Measurements from ENCODE around the gene HOMER2. TPM values are rescaled to one million over a fixed set of nuclear protein-coding genes. Genes with fewer than 3 reads are reported as not detected.

HOMER2 gene
- total and polyA plus RNA-seq, 4 donors = 4.3 to 62.0 (median 23.6) TPM

DNA sequence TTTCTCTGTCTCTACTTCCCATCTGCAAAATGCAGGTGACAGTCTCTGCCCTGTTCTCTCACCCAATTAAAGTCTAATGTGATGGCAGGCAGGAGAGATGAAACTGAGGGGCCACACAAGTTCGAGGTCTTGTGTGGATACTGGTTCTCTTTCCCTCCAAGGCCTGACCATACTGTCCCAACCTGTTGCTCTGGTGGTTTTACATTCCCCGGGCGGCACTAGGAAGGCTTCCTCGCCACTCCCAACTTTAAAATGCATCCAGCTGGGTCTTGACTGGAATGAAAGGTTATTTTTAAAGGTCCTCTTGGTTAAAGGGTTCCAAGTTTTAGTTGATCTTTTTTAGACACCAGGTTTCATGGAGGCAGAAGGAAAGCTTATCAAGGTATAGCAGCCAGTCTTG is 105.9 kb downstream of the HOMER2 start:
- no peak overlapping the region for H3K27ac ChIP-seq (ENCODE audit: low read depth in 1 of 2, low read length in 2 of 2)
- no peak overlapping the region for H3K4me3 ChIP-seq (ENCODE audit: low read depth in 1 of 3, low read length in 3 of 3)
- H3K36me3 ChIP-seq (ENCODE audit: control insufficient read depth in 4 of 4, insufficient read depth in 3 of 4, low read depth in 1 of 4, low read length in 3 of 4) = peaks cover 0 to 27% (median 13%) of the 10 kb centered on the region in 4 donors
- 92% methylated on average over 4 of the region's 4 CpGs for WGBS
- no peak for DNase-seq (ENCODE audit: low spot score)
- peaks cover 3 to 20% (median 15%) of the 10 kb centered on the region in 4 donors for H3K4me1 ChIP-seq (ENCODE audit: control insufficient read depth in 4 of 4, insufficient read depth in 4 of 4, low read length in 3 of 4)
- no peaks in the 10 kb centered on the region for H3K27me3 ChIP-seq (ENCODE audit: control insufficient read depth in 4 of 4, insufficient read depth in 4 of 4, low read length in 3 of 4)
- no peak for TF ChIP-seq RAD21 (IDR thresholded peaks at IDR 0.05)
- TF ChIP-seq, protein P1, sequence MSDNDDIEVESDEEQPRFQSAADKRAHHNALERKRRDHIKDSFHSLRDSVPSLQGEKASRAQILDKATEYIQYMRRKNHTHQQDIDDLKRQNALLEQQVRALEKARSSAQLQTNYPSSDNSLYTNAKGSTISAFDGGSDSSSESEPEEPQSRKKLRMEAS (IDR thresholded peaks at IDR 0.05) = no peak
- TF ChIP-seq, protein P2, sequence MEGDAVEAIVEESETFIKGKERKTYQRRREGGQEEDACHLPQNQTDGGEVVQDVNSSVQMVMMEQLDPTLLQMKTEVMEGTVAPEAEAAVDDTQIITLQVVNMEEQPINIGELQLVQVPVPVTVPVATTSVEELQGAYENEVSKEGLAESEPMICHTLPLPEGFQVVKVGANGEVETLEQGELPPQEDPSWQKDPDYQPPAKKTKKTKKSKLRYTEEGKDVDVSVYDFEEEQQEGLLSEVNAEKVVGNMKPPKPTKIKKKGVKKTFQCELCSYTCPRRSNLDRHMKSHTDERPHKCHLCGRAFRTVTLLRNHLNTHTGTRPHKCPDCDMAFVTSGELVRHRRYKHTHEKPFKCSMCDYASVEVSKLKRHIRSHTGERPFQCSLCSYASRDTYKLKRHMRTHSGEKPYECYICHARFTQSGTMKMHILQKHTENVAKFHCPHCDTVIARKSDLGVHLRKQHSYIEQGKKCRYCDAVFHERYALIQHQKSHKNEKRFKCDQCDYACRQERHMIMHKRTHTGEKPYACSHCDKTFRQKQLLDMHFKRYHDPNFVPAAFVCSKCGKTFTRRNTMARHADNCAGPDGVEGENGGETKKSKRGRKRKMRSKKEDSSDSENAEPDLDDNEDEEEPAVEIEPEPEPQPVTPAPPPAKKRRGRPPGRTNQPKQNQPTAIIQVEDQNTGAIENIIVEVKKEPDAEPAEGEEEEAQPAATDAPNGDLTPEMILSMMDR (IDR thresholded peaks at IDR 0.05; ENCODE audit: low read depth, low read length, missing input control) = no peak
- TF ChIP-seq, protein P3, sequence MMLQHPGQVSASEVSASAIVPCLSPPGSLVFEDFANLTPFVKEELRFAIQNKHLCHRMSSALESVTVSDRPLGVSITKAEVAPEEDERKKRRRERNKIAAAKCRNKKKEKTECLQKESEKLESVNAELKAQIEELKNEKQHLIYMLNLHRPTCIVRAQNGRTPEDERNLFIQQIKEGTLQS (IDR thresholded peaks at IDR 0.05) = no peak
- TF ChIP-seq NR2F2 (IDR thresholded peaks at IDR 0.05) = no peak
- TF ChIP-seq SP1 (IDR thresholded peaks at IDR 0.05) = no peak
- no peak for TF ChIP-seq FOXA2 (IDR thresholded peaks at IDR 0.05)
- TF ChIP-seq, protein P4, sequence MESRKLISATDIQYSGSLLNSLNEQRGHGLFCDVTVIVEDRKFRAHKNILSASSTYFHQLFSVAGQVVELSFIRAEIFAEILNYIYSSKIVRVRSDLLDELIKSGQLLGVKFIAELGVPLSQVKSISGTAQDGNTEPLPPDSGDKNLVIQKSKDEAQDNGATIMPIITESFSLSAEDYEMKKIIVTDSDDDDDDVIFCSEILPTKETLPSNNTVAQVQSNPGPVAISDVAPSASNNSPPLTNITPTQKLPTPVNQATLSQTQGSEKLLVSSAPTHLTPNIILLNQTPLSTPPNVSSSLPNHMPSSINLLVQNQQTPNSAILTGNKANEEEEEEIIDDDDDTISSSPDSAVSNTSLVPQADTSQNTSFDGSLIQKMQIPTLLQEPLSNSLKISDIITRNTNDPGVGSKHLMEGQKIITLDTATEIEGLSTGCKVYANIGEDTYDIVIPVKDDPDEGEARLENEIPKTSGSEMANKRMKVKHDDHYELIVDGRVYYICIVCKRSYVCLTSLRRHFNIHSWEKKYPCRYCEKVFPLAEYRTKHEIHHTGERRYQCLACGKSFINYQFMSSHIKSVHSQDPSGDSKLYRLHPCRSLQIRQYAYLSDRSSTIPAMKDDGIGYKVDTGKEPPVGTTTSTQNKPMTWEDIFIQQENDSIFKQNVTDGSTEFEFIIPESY (IDR thresholded peaks at IDR 0.05) = no peak
- no peak for TF ChIP-seq JUND (IDR thresholded peaks at IDR 0.05)
- TF ChIP-seq REST (IDR thresholded peaks at IDR 0.05) = no peak
- TF ChIP-seq HNF4G (IDR thresholded peaks at IDR 0.05) = no peak
- no peak for TF ChIP-seq EGR1 (IDR thresholded peaks at IDR 0.05; ENCODE audit: low read depth in 2 of 2)
- TF ChIP-seq RXRA (IDR thresholded peaks at IDR 0.05) = no peak
- no peak for TF ChIP-seq YY1 (IDR thresholded peaks at IDR 0.05)
- no peak overlapping the region for H3K9ac ChIP-seq (ENCODE audit: low read depth in 1 of 2, low read length in 2 of 2)
- no peaks in the 10 kb centered on the region for H3K9me3 ChIP-seq (ENCODE audit: control insufficient read depth in 4 of 4, low read length in 3 of 4)

GRCh38 chr15:82845686-82846085 is 106.8 kb downstream of the HOMER2 start:
- Histone ChIP-seq H3K27me3 (ENCODE audit: control insufficient read depth in 4 of 4, insufficient read depth in 4 of 4, low read length in 3 of 4) (no peaks in the 10 kb centered on the region), H3K4me1 (ENCODE audit: control insufficient read depth in 4 of 4, insufficient read depth in 4 of 4, low read length in 3 of 4) (peaks cover 3 to 20% (median 15%) of the 10 kb centered on the region in 4 donors), H3K9ac (ENCODE audit: low read depth in 1 of 2, low read length in 2 of 2) (no peak overlapping the region), H3K36me3 (ENCODE audit: control insufficient read depth in 4 of 4, insufficient read depth in 3 of 4, low read depth in 1 of 4, low read length in 3 of 4) (peaks cover 0 to 23% (median 13%) of the 10 kb centered on the region in 4 donors), H3K9me3 (ENCODE audit: control insufficient read depth in 4 of 4, low read length in 3 of 4) (no peaks in the 10 kb centered on the region), H3K27ac (ENCODE audit: low read depth in 1 of 2, low read length in 2 of 2) (no peak overlapping the region), H3K4me3 (ENCODE audit: low read depth in 1 of 3, low read length in 3 of 3) (no peak overlapping the region)
- WGBS = 86% methylated on average over 7 of the region's 7 CpGs
- DNase-seq (ENCODE audit: low spot score) = no peak
- no peak for TF ChIP-seq FOXA1 (IDR thresholded peaks at IDR 0.05)
- no peak for TF ChIP-seq NR2F2 (IDR thresholded peaks at IDR 0.05)
- no peak for TF ChIP-seq RXRA (IDR thresholded peaks at IDR 0.05)
- no peak for TF ChIP-seq HNF4G (IDR thresholded peaks at IDR 0.05)
- TF ChIP-seq SP1 (IDR thresholded peaks at IDR 0.05) = no peak
- TF ChIP-seq EGR1 (IDR thresholded peaks at IDR 0.05; ENCODE audit: low read depth in 2 of 2) = no peak
- no peak for TF ChIP-seq HNF4A (conservative IDR thresholded peaks at IDR 0.05)
- TF ChIP-seq, protein P2 (IDR thresholded peaks at IDR 0.05; ENCODE audit: low read depth, low read length, missing input control) = no peak
- TF ChIP-seq YY1 (IDR thresholded peaks at IDR 0.05) = no peak
- no peak for TF ChIP-seq TAF1 (conservative IDR thresholded peaks at IDR 0.05)
- TF ChIP-seq RAD21 (IDR thresholded peaks at IDR 0.05) = no peak
- no peak for TF ChIP-seq GABPA (IDR thresholded peaks at IDR 0.05 in 1 of 2, conservative IDR thresholded peaks at IDR 0.05 in 1 of 2)
- TF ChIP-seq, protein P3 (IDR thresholded peaks at IDR 0.05) = no peak
- no peak for TF ChIP-seq FOXA2 (IDR thresholded peaks at IDR 0.05)
- TF ChIP-seq JUND (IDR thresholded peaks at IDR 0.05) = no peak
- TF ChIP-seq, protein P4 (IDR thresholded peaks at IDR 0.05) = no peak
